RCC 7860 (cell line): ENCODE results near the gene ARHGAP22.
A peak's percentile ranks its signal among the peaks of the same experiment; 100 is the strongest.

ENCODE experiments used
- DNase-seq: peaks from one replicate; pipeline ENCODE4 v3.0.0-alpha.2; 2015; ENCODE audit warnings: low spot score
- FAIRE-seq: peaks from 2 replicates; lab custom pipeline; 2012; peaks lifted over from hg19 to GRCh38; lab: Jason Lieb, UNC

The ARHGAP22 gene

GRCh38 chr10:48608976-48609375 is 4.1 kb upstream of the ARHGAP22 start:
- DNase-seq, result no peak
- FAIRE-seq, result no peak

- DNase-seq (no peak), FAIRE-seq (no peak)
Measured at GRCh38 chr10:48608279-48608681, 3.4 kb upstream of the ARHGAP22 start.

- FAIRE-seq (no peak), DNase-seq (no peak)
Measured at GRCh38 chr10:48607356-48608278, 2.7 kb upstream of the ARHGAP22 start.

- FAIRE-seq, result peak; percentile 96
- peak; percentile 96 for DNase-seq
Measured at GRCh38 chr10:48606530-48607355, 1.9 kb upstream of the ARHGAP22 start.

- FAIRE-seq, result peak; percentile 68
- peak; percentile 84 for DNase-seq
Measured at GRCh38 chr10:48605786-48606529, 1.1 kb upstream of the ARHGAP22 start.

- FAIRE-seq (no peak), DNase-seq (no peak)
Measured at GRCh38 chr10:48604039-48604990, 558 bp downstream of the ARHGAP22 start.

GRCh38 chr10:48603421-48604038 is 1.3 kb downstream of the ARHGAP22 start:
- FAIRE-seq (no peak), DNase-seq (no peak)

GRCh38 chr10:48602401-48603135 is 2.3 kb downstream of the ARHGAP22 start:
- DNase-seq (no peak), FAIRE-seq (no peak)

GRCh38 chr10:48601789-48602188 is 3.1 kb downstream of the ARHGAP22 start:
- no peak for DNase-seq
- no peak for FAIRE-seq

- DNase-seq (no peak), FAIRE-seq (no peak)
Measured at GRCh38 chr10:48600645-48601505, 4.0 kb downstream of the ARHGAP22 start.

GRCh38 chr10:48599830-48600134 is 5.1 kb downstream of the ARHGAP22 start:
- FAIRE-seq (no peak), DNase-seq (no peak)

- DNase-seq, result no peak
- no peak for FAIRE-seq
Measured at GRCh38 chr10:48598936-48599829, 5.7 kb downstream of the ARHGAP22 start.

- no peak for DNase-seq
- no peak for FAIRE-seq
Measured at GRCh38 chr10:48598243-48598935, 6.5 kb downstream of the ARHGAP22 start.

- FAIRE-seq (no peak), DNase-seq (no peak)
Measured at GRCh38 chr10:48595539-48595932, 9.3 kb downstream of the ARHGAP22 start.

- FAIRE-seq (no peak), DNase-seq (no peak)
Measured at GRCh38 chr10:48594803-48595538, 9.9 kb downstream of the ARHGAP22 start.

GRCh38 chr10:48594371-48594770 is 10.5 kb downstream of the ARHGAP22 start:
- DNase-seq, result no peak
- no peak for FAIRE-seq
